Measurements from ENCODE around the gene SMIM29. TPM values are rescaled to one million over a fixed set of nuclear protein-coding genes. Genes with fewer than 3 reads are reported as not detected.

SMIM29 gene
- total RNA-seq, 1 experiment from 2014 or later, result 25.1 TPM

DNA sequence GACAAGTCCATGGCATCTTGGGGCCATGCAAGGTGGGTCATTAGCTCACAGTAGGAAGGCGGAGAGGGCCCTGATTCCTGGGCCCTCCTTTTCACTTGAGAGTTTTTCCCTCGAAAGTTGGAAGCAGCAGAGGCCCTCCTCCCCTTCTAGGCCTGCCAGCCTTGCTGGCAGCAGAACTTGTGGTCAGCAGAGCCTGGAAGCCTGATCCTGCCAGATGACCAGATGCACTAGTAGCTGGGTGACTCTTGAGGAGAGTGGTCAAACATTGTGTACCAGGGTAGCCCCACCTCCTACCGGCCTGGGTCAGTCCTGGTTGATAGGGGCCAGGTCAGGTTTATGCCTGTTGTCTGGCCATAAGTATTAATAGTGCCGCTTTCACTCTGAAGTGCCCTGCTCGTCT is 15.9 kb downstream of the SMIM29 start:
- Histone ChIP-seq H3K9ac (ENCODE audit: low read length) (no peak overlapping the region), H3K27ac (ENCODE audit: low read depth, low read length) (no peak overlapping the region), H3K9me3 (ENCODE audit: control insufficient read depth in 1 of 2, insufficient read depth in 1 of 2, low read depth in 1 of 2, low read length in 2 of 2) (no peaks in the 10 kb centered on the region), H3K4me1 (ENCODE audit: control insufficient read depth in 1 of 2, insufficient read depth in 2 of 2, low read length in 2 of 2) (peaks cover 36 to 87% of the 10 kb centered on the region in 2 experiments), H3K79me2 (ENCODE audit: insufficient read depth, low read length) (peaks cover 10% of the 10 kb centered on the region), H3K4me2 (ENCODE audit: low read length) (0 out of 2 replicates have a peak overlapping the region, but pooled peaks have one; percentile 0), H3K4me3 (replicated peaks in 1 of 2; ENCODE audit: low read depth in 1 of 2, low read length in 2 of 2) (no peak overlapping the region), H4K20me1 (ENCODE audit: insufficient read depth) (no peaks in the 10 kb centered on the region), H3K36me3 (ENCODE audit: control insufficient read depth in 1 of 2, insufficient read depth in 2 of 2, low read length in 2 of 2) (peaks cover 0 to 3% of the 10 kb centered on the region in 2 experiments; a peak in 1 of 4 replicates), H3K9me2 (ENCODE audit: insufficient read depth) (no peaks in the 10 kb centered on the region), H2AFZ (ENCODE audit: low read depth, low read length, poor library complexity, severe bottlenecking) (no peak overlapping the region), H3K27me3 (ENCODE audit: insufficient read depth, low read length) (no peaks in the 10 kb centered on the region)
- ChIA-PET RAD21 (ENCODE audit: low non-redundant PET in 1 of 2, low total read pairs in 2 of 2, uncharacterized antibody in 2 of 2, unreplicated experiment in 2 of 2) (no interaction called here), CTCF (interaction anchor here (1.3 kb wide), 1 partner anchor 31 kb away, joined by 3 read pairs; no protein-coding TSS in a partner anchor), POLR2A (interaction anchor here (1.0 to 4.2 kb wide), 5 partner anchors 9 to 69 kb away, joined by 3 to 21 read pairs (median 7); no protein-coding TSS in a partner anchor)
- TF ChIP-seq SIN3A (IDR thresholded peaks at IDR 0.05; ENCODE audit: low read depth) (no peak), CEBPB (IDR thresholded peaks at IDR 0.05; ENCODE audit: low read depth) (no peak), SP1 (IDR thresholded peaks at IDR 0.05; ENCODE audit: low read depth) (no peak), EGR1 (IDR thresholded peaks at IDR 0.05; ENCODE audit: low read depth) (no peak), TCF7L2 (IDR thresholded peaks at IDR 0.05; ENCODE audit: borderline replicate concordance, extremely low read depth, insufficient read depth, insufficient read length) (no peak), ELF1 (IDR thresholded peaks at IDR 0.05; ENCODE audit: borderline replicate concordance, low read depth) (no peak), CBX3 (IDR thresholded peaks at IDR 0.05; ENCODE audit: low read depth) (no peak), POLR2A (IDR thresholded peaks at IDR 0.05; ENCODE audit: borderline replicate concordance, extremely low read depth, insufficient read depth, insufficient read length) (no peak), SRF (IDR thresholded peaks at IDR 0.05; ENCODE audit: low read depth) (no peak), EZH2phosphoT487 (IDR thresholded peaks at IDR 0.05; ENCODE audit: borderline replicate concordance) (no peak), JUND (IDR thresholded peaks at IDR 0.05) (no peak), RAD21 (IDR thresholded peaks at IDR 0.05; ENCODE audit: low read depth) (no peak), POLR2AphosphoS5 (IDR thresholded peaks at IDR 0.05; ENCODE audit: low read depth, low read length) (no peak), ZNF274 (IDR thresholded peaks at IDR 0.05; ENCODE audit: low read depth, low read length) (no peak)
- TF ChIP-seq, protein P1, sequence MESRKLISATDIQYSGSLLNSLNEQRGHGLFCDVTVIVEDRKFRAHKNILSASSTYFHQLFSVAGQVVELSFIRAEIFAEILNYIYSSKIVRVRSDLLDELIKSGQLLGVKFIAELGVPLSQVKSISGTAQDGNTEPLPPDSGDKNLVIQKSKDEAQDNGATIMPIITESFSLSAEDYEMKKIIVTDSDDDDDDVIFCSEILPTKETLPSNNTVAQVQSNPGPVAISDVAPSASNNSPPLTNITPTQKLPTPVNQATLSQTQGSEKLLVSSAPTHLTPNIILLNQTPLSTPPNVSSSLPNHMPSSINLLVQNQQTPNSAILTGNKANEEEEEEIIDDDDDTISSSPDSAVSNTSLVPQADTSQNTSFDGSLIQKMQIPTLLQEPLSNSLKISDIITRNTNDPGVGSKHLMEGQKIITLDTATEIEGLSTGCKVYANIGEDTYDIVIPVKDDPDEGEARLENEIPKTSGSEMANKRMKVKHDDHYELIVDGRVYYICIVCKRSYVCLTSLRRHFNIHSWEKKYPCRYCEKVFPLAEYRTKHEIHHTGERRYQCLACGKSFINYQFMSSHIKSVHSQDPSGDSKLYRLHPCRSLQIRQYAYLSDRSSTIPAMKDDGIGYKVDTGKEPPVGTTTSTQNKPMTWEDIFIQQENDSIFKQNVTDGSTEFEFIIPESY (IDR thresholded peaks at IDR 0.05; ENCODE audit: extremely low read depth, insufficient replicate concordance, low read length), result no peak
- TF ChIP-seq, protein P2, sequence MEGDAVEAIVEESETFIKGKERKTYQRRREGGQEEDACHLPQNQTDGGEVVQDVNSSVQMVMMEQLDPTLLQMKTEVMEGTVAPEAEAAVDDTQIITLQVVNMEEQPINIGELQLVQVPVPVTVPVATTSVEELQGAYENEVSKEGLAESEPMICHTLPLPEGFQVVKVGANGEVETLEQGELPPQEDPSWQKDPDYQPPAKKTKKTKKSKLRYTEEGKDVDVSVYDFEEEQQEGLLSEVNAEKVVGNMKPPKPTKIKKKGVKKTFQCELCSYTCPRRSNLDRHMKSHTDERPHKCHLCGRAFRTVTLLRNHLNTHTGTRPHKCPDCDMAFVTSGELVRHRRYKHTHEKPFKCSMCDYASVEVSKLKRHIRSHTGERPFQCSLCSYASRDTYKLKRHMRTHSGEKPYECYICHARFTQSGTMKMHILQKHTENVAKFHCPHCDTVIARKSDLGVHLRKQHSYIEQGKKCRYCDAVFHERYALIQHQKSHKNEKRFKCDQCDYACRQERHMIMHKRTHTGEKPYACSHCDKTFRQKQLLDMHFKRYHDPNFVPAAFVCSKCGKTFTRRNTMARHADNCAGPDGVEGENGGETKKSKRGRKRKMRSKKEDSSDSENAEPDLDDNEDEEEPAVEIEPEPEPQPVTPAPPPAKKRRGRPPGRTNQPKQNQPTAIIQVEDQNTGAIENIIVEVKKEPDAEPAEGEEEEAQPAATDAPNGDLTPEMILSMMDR (IDR thresholded peaks at IDR 0.05 in 2 of 3, conservative IDR thresholded peaks at IDR 0.05 in 1 of 3; ENCODE audit: borderline replicate concordance in 1 of 3, insufficient read depth in 1 of 3, low read depth in 2 of 3, low read length in 2 of 3), result no peak
- TF ChIP-seq, protein P3, sequence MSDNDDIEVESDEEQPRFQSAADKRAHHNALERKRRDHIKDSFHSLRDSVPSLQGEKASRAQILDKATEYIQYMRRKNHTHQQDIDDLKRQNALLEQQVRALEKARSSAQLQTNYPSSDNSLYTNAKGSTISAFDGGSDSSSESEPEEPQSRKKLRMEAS (IDR thresholded peaks at IDR 0.05), result no peak
- no peak for DNase-seq (ENCODE audit: low read depth, low spot score)
- no TSS peak for BruUV-seq (replicated peaks)
- intact Hi-C loops (cut with micrococcal nuclease), result no loop called here
- ATAC-seq, result no peak
